Epithelial cell of alveolus of lung (primary cell): ENCODE data around the gene HIPK4. TPM values are rescaled to one million over a fixed set of nuclear protein-coding genes. Genes with fewer than 3 reads are reported as not detected.

ENCODE experiments used
- total RNA-seq: library from RNA; depleted of rRNA; stranded (reverse); fragments of >200 nt; gene quantifications from 2 replicates; pipeline ENCODE4 v1.2.1, GENCODE V29; 2015

HIPK4 gene
- under 0.01 TPM in 1 of 2 replicates, not detected in the other for total RNA-seq

GRCh38 chr19:40390084-40390742 is at the start of gene HIPK4:
HIPK4 (minus strand) TSS chr19:40390181; CDS start chr19:40389902, 279 bp downstream.

GRCh38 chr19:40425450-40426287 is 35.7 kb upstream of the HIPK4 start, which contains the start of gene SERTAD1:
SERTAD1 (minus strand) TSS chr19:40425992; CDS start chr19:40423546, 2,446 bp downstream.

GRCh38 chr19:40413291-40413845 is 23.4 kb upstream of the HIPK4 start, which contains the start of gene PRX:
PRX (minus strand) TSS chr19:40413378; CDS start chr19:40407932, 5,446 bp downstream.

GRCh38 chr19:40348125-40348913 is 41.7 kb downstream of the HIPK4 start, which contains the start of the genes C19orf47 and PLD3:
C19orf47 (minus strand) TSS chr19:40348397; CDS start chr19:40341857, 6,540 bp downstream.
PLD3 (plus strand) TSS chr19:40348695; CDS start chr19:40366484, 17,789 bp downstream.

Other genes starting within 250 kb of the HIPK4 start
- 6.2 and 9.4 TPM in 2 replicates for gene MAP3K10, start 198.8 kb downstream of the HIPK4 start, total RNA-seq
- gene TTC9B, start 171.8 kb downstream of the HIPK4 start, total RNA-seq, result 0.08 TPM in 1 of 2 replicates, not detected in the other
- 0.39 and 1.0 TPM in 2 replicates for gene CCNP, start 163.5 kb downstream of the HIPK4 start, total RNA-seq
- gene AKT2, start 104.8 kb downstream of the HIPK4 start, total RNA-seq, result 74.0 and 93.8 TPM in 2 replicates
- gene C19orf47, start 41.8 kb downstream of the HIPK4 start, total RNA-seq, result 18.4 and 24.8 TPM in 2 replicates
- 469 and 698 TPM in 2 replicates for gene PLD3, start 41.5 kb downstream of the HIPK4 start, total RNA-seq
- 2.3 and 2.9 TPM in 2 replicates for gene PRX, start 23.2 kb upstream of the HIPK4 start, total RNA-seq
- 8.5 and 35.7 TPM in 2 replicates for gene SERTAD1, start 35.8 kb upstream of the HIPK4 start, total RNA-seq
- gene SERTAD3, start 54.2 kb upstream of the HIPK4 start, total RNA-seq, result 17.0 and 21.5 TPM in 2 replicates
- gene BLVRB, start 75.6 kb upstream of the HIPK4 start, total RNA-seq, result 95.0 and 97.1 TPM in 2 replicates
- 0.24 and 1.2 TPM in 2 replicates for gene SPTBN4, start 76.8 kb upstream of the HIPK4 start, total RNA-seq
- 85.1 and 95.4 TPM in 2 replicates for gene SHKBP1, start 186.7 kb upstream of the HIPK4 start, total RNA-seq
- gene LTBP4, start 211.2 kb upstream of the HIPK4 start, total RNA-seq, result 78.5 and 278 TPM in 2 replicates